ENCODE results near the gene FAM3C.
"Not testable (repeated sequence)": the region's sequence is repeated elsewhere in the genome, so short reads cannot be mapped to it uniquely, and the experiment has no call there.

Gene FAM3C

DNA sequence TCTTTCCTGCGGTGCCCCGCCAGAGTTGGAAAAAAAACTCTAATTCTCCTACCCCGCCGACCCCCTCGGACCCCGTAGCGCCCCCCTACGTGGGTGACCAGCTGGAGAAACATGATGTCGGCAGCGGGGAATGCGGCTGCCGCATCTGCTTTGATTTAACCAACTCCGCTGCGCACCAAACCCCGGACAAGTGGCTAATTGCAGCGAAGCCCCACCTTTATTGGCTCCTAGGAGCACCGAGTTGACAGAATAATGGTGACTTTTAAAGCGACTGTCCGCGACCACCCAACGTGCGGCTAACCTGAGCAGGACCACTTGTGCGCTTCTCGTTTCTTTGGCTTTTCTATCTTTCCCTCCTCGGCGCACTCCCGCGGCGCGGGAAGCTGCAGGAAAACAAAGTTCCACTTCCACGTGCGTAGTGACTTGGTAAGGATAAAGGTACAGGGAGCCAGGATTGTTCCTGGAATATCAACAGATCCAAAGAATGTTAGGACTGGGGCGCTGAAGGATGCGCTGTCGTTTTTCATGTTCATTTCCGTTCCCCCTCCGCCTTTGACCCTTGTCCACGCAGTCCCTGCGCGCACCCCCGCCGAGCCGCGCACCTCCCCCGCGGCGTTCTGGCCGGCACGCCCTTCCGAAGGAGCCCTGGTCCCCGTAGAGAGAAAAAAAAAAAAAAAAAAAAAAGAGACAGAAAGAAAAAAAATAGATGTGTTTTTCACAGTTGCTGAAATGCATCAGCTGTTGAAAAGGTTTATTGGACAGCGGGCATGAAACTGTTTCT lies 65.9 kb downstream of the FAM3C start:
- DNase-seq (ENCODE audit: low read depth) = no peak

- DNase-seq (ENCODE audit: low read depth) = peak; percentile 15
Observed at GRCh38 chr7:121329191-121330052, 66.7 kb downstream of the FAM3C start.

- DNase-seq (ENCODE audit: low read depth) = no peak
Observed at GRCh38 chr7:121328508-121329190, 67.5 kb downstream of the FAM3C start, which contains the start of gene WNT16. WNT16 (plus strand) TSS chr7:121329000; CDS start chr7:121329293, 293 bp downstream.

DNA sequence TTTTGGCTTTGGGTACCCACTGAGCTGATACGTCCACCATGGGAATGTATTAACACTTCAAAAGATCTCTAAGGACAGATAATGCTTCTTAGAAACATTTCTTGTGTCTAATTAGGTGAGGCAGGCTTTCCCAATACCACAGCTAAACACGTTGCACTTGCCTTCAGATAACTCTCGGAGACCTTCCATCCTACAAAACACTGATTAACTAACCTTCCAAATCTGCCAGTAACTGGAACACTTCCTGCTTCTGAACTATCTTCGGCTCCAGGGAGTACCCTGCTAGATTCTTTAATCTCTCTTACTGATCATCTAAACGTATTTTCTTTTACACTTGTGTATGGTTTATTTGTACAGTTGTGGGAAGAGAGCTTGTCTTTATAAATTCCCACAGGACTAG lies 68.4 kb downstream of the FAM3C start:
- no peak for DNase-seq (ENCODE audit: low read depth)

GRCh38 chr7:121323515-121324302 lies 72.4 kb downstream of the FAM3C start:
- no peak for DNase-seq (ENCODE audit: low read depth)

GRCh38 chr7:121322460-121322859 lies 73.6 kb downstream of the FAM3C start:
- no peak for DNase-seq (ENCODE audit: low read depth)

GRCh38 chr7:121315170-121315569 lies 80.9 kb downstream of the FAM3C start:
- not testable (repeated sequence) for DNase-seq (ENCODE audit: low read depth)

DNA sequence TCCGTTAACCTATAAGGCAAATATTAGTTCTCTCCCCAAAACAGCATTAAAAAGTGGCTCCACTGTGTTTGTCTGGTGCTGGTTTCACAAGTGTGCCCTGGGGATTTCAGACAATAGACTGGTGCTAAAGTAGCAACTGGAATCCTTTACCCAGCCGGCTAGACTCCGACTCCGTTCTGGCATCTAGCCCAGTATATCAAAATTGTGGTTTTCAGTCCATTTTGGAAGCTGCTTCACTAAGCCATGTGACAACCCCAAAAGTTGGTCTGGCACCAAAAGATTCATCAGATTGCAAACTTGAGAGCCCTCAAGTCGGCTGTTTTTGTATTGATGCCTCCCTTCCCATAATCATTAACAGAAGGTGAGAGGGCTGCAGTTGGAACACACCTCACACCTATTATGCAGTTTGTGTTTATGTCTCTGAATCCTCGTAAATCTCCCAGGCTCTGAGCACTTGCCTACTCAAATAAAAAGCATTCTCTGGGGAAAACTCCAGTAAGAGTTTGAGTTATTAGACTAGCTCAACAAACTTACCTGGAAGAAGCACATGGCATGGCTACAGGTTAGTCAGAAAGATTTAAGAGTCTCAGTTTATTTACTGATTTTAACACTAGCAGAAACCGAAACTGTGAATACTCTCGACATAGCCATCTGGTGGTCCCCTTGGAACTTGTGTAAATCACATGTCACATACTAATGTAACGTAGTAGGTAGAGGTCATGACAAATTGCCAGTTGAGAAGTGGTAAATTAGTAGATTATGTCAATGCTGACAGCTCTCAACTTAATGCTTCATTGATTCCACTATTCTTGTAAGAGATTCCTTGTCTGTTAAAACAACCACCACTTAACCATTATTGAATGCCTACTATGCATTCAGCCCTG lies 82.1 kb downstream of the FAM3C start:
- DNase-seq (ENCODE audit: low read depth) = no peak

DNA sequence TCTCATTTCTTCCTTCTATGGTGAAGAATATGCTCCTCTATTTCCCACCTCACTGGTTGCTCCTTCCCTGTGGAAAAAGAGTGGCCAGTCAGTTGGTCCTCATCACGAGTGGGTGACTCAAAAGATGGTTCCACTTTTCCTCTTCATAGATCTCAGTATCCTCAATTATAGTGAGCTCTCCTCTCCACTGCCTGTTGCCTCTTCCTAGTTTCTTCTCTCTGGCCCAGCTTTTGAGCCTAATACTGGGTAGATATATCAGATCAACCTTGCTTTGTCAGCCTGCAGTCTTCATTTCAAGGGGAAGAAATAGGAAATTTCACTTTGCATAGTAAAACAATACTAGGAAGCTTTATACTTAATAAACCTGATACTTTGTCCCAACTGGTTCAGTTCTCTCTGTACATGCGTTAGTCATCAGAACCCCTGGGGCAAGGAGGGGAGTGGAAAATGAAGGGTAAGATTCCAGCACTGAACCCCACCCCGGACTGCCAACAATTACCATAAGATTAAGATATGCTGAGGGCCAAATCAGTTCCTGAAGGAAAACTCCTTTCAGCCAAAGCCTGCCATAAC lies 82.8 kb downstream of the FAM3C start:
- DNase-seq (ENCODE audit: low read depth) = no peak

DNA sequence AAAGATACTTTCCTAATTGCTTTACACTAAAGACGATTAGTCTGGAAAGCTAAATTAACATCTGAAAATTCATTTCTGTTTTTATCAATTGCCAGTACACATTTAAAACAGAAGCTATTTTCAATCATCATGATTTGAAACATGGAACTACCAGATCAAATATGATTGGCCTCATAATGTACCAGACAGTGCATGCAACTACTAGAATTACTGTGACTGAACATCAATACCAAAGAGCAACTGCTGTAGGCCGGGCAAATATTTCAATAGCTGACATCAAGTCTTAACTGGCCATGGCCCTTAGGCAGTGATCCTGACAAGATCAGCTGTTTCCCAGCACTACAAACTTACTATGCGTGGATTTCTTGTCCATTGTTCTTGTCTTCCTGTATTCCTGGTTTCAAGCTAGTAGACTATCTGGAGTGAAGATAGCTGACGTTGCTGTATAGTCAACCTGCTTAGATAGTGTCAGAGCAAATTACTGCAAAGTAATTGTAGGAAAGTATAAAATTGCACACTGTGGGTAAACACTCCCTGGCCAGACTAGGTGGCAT lies 89.0 kb downstream of the FAM3C start:
- no peak for DNase-seq (ENCODE audit: low read depth)

DNA sequence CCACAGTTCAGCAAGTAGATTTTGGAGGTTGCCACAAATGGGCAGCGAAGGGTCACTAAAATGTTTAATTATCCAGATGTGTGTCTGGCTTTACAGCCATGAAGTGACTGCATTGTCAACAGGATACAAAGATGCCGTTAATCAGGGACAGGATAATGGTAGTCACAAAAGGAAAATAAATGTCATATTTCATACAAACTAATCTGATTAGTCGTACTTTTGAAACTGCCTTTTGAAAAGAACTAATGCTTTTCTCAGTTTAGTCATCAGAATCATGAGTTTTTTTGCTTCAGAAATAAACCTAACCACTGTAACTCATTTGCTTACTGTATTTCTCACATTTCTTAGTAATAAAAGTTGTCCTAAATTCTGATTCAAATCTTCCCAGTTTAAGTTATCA lies 89.5 kb downstream of the FAM3C start:
- no peak for DNase-seq (ENCODE audit: low read depth)

GRCh38 chr7:121305109-121305508 lies 91.0 kb downstream of the FAM3C start:
- no peak for DNase-seq (ENCODE audit: low read depth)

DNA sequence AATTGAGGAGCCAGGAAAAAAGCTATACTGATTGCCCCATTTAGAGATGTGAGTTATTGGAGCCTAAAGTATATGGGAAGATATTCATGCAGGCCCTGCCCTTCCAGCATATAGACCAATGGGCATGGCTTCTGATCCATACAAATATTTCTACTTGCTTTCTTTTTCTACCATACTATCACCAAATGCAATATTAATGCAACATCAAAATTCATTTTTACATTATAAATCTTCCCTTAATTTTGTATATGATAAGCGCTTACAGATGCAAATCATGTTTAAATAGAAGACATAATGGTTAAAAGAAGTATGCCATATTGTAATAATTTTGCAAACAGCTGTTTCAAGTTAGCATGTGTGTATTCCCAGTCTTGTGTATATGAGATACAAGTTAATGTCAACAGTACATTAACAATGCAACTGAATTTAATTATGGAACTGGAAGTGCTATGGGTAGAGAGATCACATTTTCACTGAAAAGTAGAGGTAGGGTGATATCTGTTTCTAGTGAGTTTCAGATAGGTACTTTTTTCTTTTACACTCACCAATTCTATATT lies 91.9 kb downstream of the FAM3C start:
- no peak for DNase-seq (ENCODE audit: low read depth)

DNA sequence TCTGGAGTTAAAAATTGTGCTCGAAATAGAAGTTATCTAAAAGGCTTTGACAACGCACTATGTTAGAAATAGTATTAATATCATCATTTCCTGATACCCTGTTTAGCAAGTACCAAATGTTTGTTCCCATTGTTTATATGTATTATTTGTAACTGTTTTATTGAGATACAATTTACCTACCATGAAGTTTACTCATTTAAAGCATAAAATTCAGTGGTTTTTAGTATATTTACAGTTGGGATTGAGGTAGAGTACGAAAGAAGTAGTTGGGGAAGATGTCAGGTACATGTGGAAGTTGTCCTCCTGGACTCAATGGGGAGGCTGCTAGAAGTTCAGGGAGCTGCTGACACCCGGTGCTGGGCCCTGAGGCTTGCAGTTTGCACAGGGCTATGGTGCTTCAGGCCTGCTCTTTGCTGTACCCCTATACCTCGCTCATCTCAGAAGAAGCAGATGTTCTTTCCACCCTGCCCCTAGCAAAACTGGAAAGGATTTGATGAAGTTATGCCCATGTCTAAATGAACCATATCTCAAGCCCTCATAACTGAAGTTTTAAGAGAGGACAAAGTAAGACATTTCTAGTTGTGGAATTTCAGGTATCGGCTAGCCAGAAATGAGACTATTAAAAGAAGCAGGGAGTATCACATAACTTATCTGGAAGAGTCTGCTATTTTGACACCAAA lies 92.5 kb downstream of the FAM3C start:
- DNase-seq (ENCODE audit: low read depth) = no peak

DNA sequence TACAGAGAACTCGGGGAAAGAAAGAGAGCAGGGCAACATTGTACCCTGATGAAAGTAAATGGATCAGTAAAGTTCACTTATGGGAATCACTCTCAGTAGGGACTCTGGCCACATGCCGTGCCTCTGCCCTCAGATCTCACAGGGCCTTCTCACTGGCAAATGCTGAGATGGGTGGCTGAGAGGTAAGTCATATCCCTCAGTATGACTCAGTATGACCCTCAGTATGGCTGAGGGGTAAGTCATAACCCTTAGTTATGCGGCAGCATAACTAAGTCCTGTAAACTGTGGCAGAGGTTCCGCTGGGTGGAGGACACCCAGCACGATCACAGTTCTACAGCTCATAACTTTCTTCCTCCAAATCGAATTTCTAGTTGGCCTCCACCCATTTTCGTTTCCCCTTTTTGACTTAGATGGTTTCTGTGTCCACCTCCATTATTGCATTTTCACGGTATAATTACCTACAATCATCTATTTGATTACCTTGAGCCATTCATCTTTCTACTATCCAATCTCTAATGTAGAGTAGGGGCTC lies 93.8 kb downstream of the FAM3C start:
- no peak for DNase-seq (ENCODE audit: low read depth)

DNA sequence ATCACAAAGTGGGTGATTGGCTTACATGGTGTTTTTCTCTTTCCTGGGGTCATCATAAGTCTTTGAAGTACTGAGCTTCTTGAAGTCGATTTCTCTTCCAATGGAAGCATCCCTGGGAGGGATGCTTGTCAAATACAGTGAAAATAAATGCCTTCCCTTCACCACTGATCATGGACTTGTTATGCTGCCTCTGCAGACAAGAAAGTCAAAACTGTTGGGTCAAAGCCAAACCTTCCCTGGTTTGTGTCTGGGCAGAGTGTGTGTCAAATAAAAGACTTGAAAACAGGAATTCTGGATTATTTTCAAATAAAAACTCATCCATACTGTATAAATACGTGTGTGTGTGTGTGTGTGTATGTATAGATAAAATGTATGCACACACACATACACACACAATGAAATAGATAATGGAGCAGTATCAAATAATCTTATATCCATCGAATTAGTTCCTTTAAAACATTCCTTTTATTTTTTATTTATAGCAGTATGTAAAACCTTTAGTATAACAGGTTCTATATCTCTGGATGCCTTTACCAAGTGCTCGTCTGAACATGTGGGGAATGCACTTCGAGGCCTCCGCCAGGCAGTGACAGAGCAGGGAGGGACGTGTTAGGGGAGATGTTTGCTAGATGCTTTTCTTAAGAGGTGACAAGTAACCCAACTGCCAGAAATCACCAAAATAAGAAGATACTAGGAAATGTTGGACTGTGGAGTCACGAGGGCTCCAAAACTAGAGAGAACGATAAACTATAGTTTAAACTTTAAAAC lies 94.5 kb downstream of the FAM3C start:
- DNase-seq (ENCODE audit: low read depth) = no peak

DNA sequence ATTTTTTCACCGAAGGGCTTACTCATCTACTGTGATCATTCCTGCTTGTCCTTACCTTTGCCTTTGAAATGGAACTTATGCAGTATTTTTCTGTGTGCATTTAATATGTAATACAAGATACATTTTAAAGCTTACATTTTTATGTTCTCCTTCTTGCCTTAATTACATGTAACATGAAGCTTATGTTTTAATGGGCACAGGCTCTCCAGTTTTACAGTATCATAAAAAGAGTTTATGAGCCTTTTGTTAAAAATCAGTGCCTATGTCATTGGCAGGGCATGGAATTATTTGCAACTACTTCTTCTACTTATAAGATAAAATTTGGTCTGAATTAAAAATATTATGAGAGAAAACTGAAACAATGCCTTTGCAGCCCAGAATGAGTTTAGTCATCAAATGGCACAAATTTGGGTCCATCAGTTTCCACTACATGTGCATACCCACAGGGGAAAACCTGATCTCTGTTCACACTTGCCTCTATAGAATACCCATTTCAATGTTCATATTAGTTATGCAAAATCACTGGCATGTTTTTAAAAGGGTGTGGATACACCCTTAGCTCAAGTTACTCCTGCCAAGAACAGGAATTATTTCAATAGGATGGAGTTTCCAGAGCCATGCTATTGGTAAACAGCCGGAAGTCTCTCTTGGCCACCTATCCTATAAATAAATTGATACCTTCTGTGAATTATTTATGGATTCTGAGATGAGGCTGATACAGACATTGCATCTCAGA lies 95.3 kb downstream of the FAM3C start:
- no peak for DNase-seq (ENCODE audit: low read depth)
